ENCODE data around the gene GRAMD2A. TPM values are rescaled to one million over a fixed set of nuclear protein-coding genes. Genes with fewer than 3 reads are reported as not detected.
A peak's percentile ranks its signal among the peaks of the same experiment; 100 is the strongest.

The GRAMD2A gene
- total and polyA plus RNA-seq, 8 donors, result 0.19 to 0.28 TPM; not detected in 6

DNA sequence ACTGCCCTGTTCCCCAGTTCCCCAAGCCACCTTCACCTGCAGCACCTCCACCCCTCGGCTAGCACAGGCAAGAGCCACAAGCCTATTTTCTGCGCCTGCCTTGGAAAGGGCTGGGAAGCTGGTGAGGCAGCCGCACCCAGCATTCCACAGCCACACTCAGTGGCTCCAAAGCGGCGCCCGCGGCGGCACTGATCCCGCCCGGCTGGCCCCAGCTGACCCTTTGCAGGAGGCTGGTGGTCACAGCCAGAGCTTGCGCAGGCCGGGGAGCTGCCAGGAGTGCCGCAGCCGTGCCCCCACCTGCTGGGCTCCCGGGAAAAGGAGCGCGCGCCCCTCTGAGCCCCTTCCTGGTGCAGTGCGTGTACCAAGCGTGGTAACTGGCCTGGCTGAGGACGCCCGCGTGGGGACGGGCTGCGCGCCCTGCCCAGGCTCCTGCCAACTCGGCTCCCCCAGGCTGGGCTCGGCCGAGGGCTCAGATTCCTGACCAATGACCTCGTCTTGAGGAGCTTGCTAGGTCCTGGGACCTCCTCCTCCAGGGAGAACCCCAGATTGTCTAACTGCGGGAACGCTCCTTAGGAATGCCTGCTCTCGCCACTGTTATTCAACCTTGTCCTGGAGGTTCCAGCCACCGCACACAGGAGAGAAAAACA is 13.3 kb downstream of the GRAMD2A start:
- peak in 1 of 6 donors; percentile 42 for DNase-seq
- Histone ChIP-seq H3K27me3 (peaks cover 0 to 8% (median 0%) of the 10 kb centered on the region in 4 donors), H3K36me3 (no peaks in the 10 kb centered on the region), H3K9me3 (no peaks in the 10 kb centered on the region), H3K27ac (no peak overlapping the region), H3K4me1 (peaks cover 0 to 6% (median 0%) of the 10 kb centered on the region in 3 donors), H3K4me3 (peak overlapping the region in 1 of 4 donors; percentile 22)
- intact Hi-C loops (cut with DNase I), result no loop called here
- ATAC-seq, result peak; percentile 66 to 86 (median 84)
- 6% methylated on average over 34 of the region's 34 CpGs for WGBS, 2 donors
- FAIRE-seq, result no peak
- TF ChIP-seq, protein P1, sequence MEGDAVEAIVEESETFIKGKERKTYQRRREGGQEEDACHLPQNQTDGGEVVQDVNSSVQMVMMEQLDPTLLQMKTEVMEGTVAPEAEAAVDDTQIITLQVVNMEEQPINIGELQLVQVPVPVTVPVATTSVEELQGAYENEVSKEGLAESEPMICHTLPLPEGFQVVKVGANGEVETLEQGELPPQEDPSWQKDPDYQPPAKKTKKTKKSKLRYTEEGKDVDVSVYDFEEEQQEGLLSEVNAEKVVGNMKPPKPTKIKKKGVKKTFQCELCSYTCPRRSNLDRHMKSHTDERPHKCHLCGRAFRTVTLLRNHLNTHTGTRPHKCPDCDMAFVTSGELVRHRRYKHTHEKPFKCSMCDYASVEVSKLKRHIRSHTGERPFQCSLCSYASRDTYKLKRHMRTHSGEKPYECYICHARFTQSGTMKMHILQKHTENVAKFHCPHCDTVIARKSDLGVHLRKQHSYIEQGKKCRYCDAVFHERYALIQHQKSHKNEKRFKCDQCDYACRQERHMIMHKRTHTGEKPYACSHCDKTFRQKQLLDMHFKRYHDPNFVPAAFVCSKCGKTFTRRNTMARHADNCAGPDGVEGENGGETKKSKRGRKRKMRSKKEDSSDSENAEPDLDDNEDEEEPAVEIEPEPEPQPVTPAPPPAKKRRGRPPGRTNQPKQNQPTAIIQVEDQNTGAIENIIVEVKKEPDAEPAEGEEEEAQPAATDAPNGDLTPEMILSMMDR (IDR thresholded peaks at IDR 0.05), result no peak

DNA sequence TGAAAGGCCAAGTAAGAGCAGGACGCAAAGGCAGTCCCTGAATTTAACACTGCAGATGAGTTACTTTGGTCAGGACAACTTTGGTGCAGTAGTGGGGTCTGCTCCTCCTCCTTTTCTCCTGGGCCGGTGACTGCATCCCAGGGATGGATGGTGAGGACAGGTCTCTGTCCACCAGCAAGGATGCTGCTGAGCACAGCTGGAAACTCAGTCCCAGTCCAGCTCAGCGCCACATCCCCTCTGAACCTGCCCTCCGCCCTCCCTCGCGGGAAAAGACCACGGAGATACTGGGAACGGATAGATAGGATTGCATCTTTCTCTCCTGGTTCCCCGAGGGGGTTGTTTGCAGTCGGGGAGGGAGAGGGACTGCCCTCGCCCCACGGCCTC is 13.8 kb downstream of the GRAMD2A start:
- no peaks in the 10 kb centered on the region for H3K9me3 ChIP-seq
- no peaks in the 10 kb centered on the region for H3K36me3 ChIP-seq
- ATAC-seq (peak in 2 of 4 donors; percentile 17 to 27), DNase-seq (no peak), FAIRE-seq (no peak)
- peaks cover 0 to 6% (median 0%) of the 10 kb centered on the region in 3 donors for H3K4me1 ChIP-seq
- TF ChIP-seq, protein P1 (IDR thresholded peaks at IDR 0.05), result no peak
- peaks cover 0 to 8% (median 0%) of the 10 kb centered on the region in 4 donors for H3K27me3 ChIP-seq
- peak overlapping the region in 1 of 4 donors; percentile 22 for H3K4me3 ChIP-seq
- intact Hi-C loops (cut with DNase I), result no loop called here
- no peak overlapping the region for H3K27ac ChIP-seq
- WGBS, 2 donors, result 33 to 37% methylated on average over 10 to 12 of the region's 12 CpGs

DNA sequence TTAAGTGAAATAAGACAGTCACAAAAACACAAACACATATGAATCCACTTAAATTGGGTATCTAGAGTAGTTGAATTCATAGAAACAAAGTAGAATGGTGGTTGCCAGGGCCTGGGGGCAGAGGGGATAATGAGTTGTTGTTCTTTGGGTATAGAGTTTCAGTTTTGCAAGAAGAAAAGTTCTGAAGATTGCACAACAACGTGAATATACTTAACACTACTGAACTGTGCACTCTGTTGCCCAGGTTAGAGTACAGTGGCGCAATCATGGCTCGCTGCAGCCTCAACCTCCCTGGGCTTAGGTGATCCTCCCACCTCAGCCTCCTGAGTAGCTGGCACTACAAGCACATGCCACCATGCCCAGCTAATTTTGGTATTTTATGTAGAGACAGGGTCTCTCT is 14.9 kb downstream of the GRAMD2A start:
- peaks cover 0 to 6% (median 0%) of the 10 kb centered on the region in 3 donors for H3K4me1 ChIP-seq
- no peaks in the 10 kb centered on the region for H3K36me3 ChIP-seq
- no peak overlapping the region for H3K27ac ChIP-seq
- ATAC-seq (no peak), DNase-seq (no peak), FAIRE-seq (no peak)
- WGBS, 2 donors, result 80 to 84% methylated on average over 3 of the region's 3 CpGs
- H3K27me3 ChIP-seq, result peaks cover 0 to 2% (median 0%) of the 10 kb centered on the region in 4 donors
- H3K4me3 ChIP-seq, result no peak overlapping the region
- no peaks in the 10 kb centered on the region for H3K9me3 ChIP-seq
- TF ChIP-seq, protein P1 (IDR thresholded peaks at IDR 0.05), result no peak
- intact Hi-C loops (cut with DNase I), result no loop called here

DNA sequence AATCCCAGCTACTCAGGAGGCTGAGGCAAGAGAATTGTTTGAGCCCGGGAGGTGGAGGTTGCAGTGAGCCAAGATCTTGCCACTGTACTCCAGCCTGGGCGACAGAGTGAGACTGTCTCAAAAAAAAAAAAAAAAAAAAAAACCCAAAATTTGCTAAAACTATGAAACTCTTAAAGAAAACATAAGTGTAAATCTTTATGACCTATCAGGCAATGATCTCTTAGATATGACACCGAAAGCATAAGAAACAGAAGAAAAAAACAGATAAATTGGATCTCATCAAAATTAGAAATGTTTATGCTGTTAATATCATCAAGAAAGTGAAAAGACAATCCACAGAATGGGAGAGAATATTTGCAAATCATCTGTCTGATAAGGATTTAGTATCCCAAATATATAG is 15.3 kb downstream of the GRAMD2A start:
- no peak overlapping the region for H3K27ac ChIP-seq
- WGBS, 2 donors, result 82 to 90% methylated on average over 3 of the region's 3 CpGs

More for the DNA sequence above, 15.3 kb downstream of the GRAMD2A start:
- Histone ChIP-seq H3K36me3 (no peaks in the 10 kb centered on the region), H3K9me3 (no peaks in the 10 kb centered on the region), H3K4me1 (peaks cover 0 to 6% (median 0%) of the 10 kb centered on the region in 3 donors), H3K27me3 (no peaks in the 10 kb centered on the region), H3K4me3 (no peak overlapping the region)
- ATAC-seq (no peak), FAIRE-seq (no peak), DNase-seq (no peak)
- TF ChIP-seq, protein P1 (IDR thresholded peaks at IDR 0.05), result no peak
- intact Hi-C loops (cut with DNase I), result no loop called here
